H1 (cell line): ENCODE results near the gene NAA25. TPM values are rescaled to one million over a fixed set of nuclear protein-coding genes. Genes with fewer than 3 reads are reported as not detected.

Experiments
- CHD7 ChIP-seq: fragments of 300-600 bp; sonication (generic); IDR thresholded peaks from 2 replicates; pipeline ENCODE4 v1.7.1; 2012; ENCODE audit warnings: low read length, moderate library complexity, mild to moderate bottlenecking, inconsistent platforms; ENCODE audit not compliant: insufficient replicate concordance
- polyA plus RNA-seq, 7 experiments: library from polyadenylated mRNA; depleted of rRNA in 3 of 7; stranded (reverse) in 5 of 7; unstranded in 2 of 7; fragments of >200 nt in 5 of 7; fragments of 200-250 nt in 2 of 7; gene quantifications; 1 replicate in 5 of 7; 2 replicates in 1 of 7; 4 replicates in 1 of 7; pipeline versions ENCODE4 v1.2.1 to v1.2.3, GENCODE V29; 2011 to 2013; ENCODE audit warnings: missing spikeins in 2 of 7, mixed read lengths in 2 of 7
- total RNA-seq: library from RNA; stranded (reverse); fragmentation: NEBNext Ultra II Directional; extraction: Animal tissue kit (Norgen Biotek cat#: 25700); gene quantifications from 2 replicates; pipeline ENCODE4 v1.2.1, GENCODE V29; 2021

The NAA25 gene
- total and polyA plus RNA-seq, 2 of the 8 experiments (the other 6 are each of a cell fraction or from before 2014, with no cell fraction given), result 10.8 to 60.3 TPM

- no peak for TF ChIP-seq CHD7
These were observed 23.1 kb upstream of the NAA25 start (continued) for GRCh38 chr12:112131686-112132085.
